IPS-18c (cell line): ENCODE results near the gene IL31.
"Not testable (repeated sequence)": the region's sequence is repeated elsewhere in the genome, so short reads cannot be mapped to it uniquely, and the experiment has no call there.

Experiments used
- H3K4me3 ChIP-seq: 2 replicates; pipeline ENCODE4 v1.7.0; 2013; ENCODE audit warnings: low read depth, mild to moderate bottlenecking, low read length, moderate library complexity; ENCODE audit not compliant: insufficient read depth
- H3K9me3 ChIP-seq: one replicate; pipeline ENCODE4 v1.6.1; 2013; ENCODE audit warnings: mild to moderate bottlenecking, low read length, moderate library complexity; ENCODE audit not compliant: control insufficient read depth, insufficient read depth

The IL31 gene

DNA sequence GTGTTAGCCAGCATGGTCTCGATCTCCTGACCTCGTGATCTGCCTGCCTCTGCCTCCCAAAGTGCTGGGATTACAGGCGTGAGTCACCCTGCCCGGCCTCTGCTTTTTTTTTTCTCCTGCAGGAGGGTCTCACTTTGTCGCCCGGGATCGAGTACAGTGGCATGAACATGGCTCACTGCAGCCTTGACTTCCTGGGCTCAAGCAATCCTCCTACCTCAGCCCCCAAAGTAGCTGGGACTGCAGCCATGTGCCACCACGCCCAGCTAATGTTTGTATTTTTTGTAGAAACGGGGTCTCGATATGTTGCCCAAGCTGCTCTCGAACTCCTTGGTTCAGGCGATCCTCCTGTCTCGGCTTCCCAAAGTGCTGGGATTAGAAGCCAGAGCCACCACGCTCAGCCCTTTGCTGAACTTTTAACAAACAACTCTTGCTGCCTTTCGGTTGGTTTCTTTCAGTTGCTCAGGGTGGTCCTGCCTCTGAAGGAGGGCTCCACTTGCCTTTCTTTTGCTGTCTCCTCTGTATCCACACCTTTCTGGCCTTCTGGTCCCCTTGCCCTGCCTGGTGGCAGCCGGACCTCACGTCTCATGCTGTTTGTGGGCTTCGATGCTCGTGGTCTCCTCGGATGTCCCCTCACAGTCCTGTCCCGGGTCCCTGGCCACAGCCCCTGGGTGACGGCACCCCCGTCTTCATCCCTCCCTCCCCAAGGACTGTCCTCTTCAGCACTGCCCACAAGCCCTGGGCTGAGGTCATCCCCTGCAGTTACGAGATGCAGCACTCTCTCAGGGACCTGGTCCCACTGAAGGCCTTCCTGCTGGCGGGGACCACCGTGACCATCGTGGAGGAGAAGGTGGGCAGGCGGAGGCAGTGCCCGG, 25.7 kb upstream of the IL31 start:
- H3K4me3 ChIP-seq = no peak overlapping the region
- no peaks in the 10 kb centered on the region for H3K9me3 ChIP-seq

DNA sequence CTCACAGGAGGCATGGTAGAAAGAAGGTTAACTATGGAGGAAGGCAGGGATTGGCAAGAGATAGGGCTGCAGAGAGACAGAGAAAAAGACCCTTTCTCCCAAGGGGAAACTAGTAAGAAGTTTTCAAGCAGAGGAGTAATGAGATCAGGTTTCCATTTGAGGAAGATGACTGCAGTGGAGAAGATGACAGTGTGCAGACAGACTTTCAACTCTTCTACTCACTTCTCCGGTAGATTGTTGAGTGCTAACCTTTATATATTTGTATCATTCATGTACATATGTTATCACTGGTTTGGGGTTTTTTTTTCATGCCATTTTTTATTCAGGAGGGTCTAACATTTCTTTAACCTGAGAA, 23.6 kb upstream of the IL31 start:
- no peaks in the 10 kb centered on the region for H3K9me3 ChIP-seq
- H3K4me3 ChIP-seq = no peak overlapping the region

DNA sequence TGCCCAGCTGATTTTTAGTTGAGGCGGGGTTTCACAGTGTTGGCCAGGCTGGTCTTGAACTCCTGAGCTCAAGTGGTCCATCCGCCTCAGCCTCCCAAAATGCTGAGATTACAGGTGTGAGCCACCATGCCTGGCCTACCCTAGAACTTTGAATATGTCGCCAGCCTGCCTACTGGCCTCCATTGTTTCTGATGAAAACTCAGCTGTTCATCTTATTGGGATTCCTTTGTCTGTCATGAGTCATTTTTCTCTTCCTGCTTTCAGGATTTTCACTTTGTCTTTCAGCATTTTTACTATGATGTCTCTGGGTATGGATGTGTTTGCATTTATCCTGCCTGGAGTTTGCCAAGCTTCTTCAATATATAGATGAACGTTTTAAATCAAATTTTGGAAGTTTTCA, 21.4 kb upstream of the IL31 start:
- Histone ChIP-seq H3K9me3 (no peaks in the 10 kb centered on the region), H3K4me3 (no peak overlapping the region)

DNA sequence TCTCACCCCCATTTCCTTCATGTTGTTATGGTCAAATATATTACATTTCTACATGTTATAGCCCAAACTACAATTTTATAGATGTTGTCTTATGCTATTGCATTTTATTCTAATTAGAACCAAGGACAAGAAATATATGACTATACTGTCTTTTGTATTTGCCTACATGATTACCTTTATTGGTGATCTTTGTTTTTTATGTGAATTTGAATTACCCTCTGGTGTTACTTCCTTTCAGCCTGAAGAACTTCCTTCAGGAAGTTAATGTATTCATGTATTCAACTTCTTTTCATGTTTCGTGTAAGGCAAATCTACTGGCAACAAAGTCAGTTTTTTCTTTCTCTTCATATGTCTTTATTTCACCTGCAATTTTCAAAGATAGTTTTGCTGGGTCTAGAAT, 20.8 kb upstream of the IL31 start:
- no peaks in the 10 kb centered on the region for H3K9me3 ChIP-seq

DNA sequence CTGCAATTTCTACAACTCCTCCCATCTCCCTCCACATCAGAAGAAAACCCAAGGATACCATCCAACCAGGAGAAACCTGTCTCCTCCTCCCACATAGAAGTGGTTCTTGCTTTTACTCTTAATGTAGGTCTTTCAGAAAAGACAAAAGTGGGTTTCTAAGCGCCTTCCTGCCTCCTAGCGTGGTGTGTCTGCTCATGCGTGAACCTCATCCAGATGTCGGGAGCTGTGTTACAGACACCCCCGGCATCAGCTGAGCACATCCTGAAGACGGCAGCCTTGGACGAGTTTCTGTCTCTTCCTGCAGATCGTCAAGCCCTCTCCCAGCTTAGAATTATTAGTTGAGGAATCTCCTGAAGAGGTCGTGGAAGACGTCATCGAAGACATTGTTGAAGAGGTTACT, 18.4 kb upstream of the IL31 start:
- no peaks in the 10 kb centered on the region for H3K9me3 ChIP-seq
- H3K4me3 ChIP-seq = no peak overlapping the region

More for the DNA sequence above, 20.8 kb upstream of the IL31 start:
- no peak overlapping the region for H3K4me3 ChIP-seq

DNA sequence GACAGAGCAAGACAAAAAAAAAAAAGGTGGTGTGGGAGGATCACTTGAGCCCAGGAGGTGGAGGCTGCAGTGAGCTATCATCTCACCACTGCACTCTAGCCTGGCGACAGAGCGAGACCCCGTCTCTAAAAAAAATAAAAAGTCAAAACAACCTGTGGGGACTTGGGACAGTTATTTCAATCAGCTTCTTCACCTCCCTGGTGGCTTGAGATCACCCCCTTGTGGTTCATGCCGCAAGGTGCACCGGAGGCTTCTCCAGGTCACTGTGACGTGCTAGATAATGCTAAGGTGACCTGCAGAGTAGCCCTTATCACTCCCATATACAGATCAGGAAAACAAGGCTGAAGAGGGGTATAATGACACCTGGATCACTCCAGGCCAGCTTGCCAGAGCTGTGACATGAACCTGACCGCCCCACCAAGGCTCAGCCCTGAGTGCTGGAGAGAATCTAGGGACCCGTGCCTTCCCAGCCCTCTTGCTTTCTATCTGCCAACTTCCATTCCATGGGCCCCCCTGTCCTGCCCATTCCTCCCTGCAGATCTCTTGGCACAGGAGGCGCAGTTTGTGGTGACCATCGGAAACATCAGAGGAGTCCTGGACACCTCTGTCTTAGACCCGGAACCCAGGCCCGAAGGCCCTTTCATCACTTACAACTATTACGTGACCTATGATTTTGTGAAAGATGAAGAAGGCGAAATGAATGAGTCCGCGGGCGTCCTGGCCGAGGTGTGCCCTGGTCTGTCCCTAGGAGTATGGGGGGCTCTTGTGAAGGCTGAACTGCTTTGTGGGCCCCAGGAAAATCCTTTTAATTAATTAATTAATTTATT, 17.0 kb upstream of the IL31 start:
- no peak overlapping the region for H3K4me3 ChIP-seq
- no peaks in the 10 kb centered on the region for H3K9me3 ChIP-seq

DNA sequence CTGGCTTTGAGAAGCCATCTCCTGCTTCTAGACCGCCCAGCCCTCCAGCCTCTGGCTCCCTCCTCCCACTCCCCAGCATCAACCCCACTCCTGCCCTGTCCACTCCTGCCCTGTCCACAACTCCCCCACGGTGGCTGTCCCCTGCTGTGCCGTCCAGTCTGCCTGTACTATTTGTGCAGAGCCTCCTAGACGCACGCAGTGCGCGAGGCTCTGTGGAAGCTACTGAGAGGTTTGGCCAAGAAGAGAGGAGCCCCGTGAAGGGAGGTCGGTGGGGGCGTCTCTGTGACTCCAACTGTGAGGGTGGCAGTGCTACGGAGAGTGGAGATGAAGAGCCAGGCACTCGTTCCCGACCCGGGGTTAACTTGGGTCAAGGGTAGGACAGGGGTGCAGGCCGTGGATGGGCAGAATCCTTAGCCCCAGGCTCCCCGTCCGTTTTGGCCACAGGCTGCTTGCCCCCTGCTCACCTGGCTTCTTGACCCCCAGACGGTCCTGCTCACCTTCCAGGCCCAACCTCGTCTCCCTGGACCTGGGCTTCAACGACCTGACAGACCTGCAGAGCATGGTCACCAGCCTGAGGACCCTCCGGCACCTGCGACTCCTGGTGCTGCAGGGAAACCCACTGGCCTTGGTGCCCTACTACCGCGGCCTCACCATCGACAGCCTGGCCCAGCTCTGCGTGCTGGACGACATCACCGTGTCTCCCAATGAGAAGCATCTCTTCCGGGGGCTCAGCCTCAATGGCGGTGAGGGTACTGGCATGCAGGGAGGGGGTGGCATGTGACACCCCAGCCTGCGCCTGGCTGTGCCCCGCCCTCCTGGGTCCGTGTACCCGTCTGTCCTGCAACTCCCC, 15.8 kb upstream of the IL31 start:
- no peak overlapping the region for H3K4me3 ChIP-seq
- no peaks in the 10 kb centered on the region for H3K9me3 ChIP-seq

DNA sequence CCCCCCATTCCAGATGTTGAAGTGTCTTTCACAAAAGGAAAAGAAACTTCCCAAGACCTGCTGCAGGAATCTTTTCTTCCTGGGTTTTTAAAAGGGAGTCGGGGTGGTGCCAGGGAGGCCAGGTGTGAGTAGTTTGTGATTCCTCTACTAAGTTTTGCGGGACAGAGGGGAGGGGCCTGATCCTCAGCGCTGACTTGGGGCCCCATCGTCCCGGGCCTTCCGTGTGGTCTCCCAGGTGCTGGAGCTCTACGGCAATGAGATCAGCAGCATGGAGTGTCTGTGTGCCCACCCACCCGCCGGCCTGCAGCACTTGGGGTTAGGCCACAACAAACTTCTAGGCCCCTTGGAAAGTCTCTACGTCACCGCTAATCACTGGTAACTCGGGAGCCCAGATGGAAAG, 13.4 kb upstream of the IL31 start:
- H3K9me3 ChIP-seq = no peaks in the 10 kb centered on the region
- no peak overlapping the region for H3K4me3 ChIP-seq

DNA sequence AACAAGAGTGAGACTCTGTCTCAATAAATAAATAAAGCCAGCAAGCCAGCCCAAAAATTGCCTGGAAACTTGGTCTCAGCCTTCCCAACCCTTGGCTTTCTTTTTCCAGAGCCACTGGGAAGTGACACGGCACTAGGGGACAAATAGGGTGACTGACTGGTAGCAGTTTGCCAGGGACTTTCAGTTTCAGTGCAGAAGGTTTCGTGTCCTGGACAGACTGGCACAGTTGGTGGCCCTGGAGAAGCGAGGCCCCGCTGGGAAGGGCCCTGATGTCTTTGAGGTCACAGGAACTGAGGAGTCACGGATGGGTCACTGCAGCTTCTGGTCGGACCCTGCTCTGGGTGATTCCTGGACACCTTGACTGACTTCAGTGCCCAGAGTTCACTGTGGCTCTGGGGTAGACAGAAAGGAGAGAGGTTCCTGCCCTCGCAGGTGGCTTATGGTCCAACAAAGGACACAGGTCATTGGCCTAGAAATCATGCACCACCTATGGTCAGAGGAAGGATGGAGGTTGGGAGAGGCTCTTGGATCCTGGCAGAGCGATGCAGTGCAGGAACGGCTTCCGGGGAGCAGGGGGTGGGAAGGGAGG, 11.6 kb upstream of the IL31 start:
- no peaks in the 10 kb centered on the region for H3K9me3 ChIP-seq
- no peak overlapping the region for H3K4me3 ChIP-seq

DNA sequence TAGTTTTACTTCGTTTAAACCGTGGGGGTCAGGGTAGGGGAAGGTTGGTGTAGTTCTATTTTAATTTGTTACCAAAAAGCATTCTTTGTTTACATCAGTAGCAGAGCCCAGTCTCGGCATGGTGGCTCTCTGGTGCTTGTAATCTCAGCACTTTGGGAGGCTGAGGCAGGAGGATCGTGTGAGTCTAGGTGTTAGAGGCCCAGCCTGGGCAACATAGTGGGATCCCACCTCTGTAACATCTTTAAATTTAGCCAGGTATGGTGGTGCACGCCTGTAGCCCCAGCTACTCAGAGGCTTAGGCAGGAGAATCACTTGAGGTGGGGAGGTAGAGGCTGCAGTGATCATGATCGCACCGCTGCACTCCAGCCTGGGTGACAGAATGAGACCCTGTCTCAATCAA, 11.1 kb upstream of the IL31 start:
- no peaks in the 10 kb centered on the region for H3K9me3 ChIP-seq
- H3K4me3 ChIP-seq = no peak overlapping the region

DNA sequence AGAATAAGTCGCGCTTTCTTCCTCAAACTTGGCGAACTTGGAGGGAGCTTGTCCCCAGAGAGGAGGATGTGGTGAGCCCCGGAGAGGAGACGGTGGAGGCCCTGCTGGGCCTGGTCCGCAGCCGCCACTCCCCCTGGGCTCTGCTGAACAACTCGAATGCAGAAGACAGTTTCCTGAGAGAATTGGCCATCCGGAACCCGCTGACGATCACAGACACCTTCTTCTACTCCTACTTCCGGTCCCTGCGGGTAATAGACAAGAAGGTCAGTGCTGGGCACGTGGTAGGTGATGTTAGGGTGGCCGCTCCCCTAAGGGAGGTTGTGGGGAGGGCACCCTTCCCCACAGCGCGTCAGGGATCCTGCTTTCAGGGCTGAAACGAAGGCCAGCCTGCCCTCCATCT, 10.5 kb upstream of the IL31 start:
- no peak overlapping the region for H3K4me3 ChIP-seq

DNA sequence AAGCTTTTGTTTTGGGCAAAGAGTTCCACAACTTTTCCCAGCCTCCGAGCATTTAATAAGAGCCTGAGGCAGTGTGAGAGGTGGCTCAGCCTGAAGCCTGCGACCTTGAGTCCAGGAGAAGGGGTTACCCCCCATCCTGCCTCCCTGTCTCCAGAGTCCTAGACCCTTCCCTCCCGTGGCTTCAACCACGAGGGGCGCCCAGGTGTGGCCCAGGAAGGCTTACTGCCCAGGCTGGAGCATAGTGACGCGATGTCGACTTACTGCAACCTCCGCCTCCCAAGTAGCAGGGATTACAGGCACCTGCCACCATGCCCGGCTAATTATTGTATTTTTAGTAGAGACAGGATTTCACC, 9.5 kb upstream of the IL31 start:
- Histone ChIP-seq H3K9me3 (no peaks in the 10 kb centered on the region), H3K4me3 (peak overlapping the region; percentile 58; the same call in 1 of the 2 replicates)

More for the DNA sequence above, 10.5 kb upstream of the IL31 start:
- no peaks in the 10 kb centered on the region for H3K9me3 ChIP-seq

DNA sequence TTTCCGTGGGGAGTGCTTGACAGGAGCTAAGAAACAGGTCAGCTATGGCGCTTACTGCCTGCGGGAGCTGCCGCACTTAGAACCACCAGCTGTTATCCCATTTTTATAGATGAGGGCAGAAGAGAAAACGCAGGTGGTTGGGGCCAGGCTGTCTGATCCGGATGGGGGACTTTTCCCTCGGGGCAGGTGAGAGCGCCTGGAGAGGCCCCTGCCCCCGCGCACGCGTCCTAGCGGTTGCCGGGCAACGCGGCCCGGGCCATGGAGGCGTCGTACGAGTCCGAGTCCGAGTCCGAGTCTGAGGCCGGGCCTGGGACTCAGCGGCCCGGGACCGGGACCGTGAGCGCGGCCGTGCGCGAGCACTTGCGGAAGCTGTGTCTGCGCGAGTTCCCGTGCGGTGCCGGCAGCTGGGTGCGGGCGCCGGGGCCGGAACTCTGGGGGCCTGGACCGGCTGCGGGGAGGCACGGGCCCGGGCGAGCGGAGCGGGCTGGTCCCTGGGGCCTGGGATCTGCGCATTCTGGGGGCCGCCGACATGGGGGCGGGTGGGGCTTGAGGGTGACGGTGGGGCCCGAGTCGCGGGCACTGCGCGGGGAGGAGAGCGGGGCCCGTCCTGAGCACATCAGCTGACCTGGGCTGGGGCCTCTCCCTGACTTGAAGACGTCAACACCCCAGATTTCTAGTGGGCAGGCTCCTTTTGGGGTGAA, 9.0 kb upstream of the IL31 start, which contains the start of gene LRRC43:
Gene LRRC43, plus strand, starts transcription at position 237 of the 701 bp plus-strand sequence. Its CDS starts 22 bp downstream, at position 259.
- Histone ChIP-seq H3K9me3 (no peaks in the 10 kb centered on the region), H3K4me3 (peak within 1 kb of the TSS; percentile 58)

DNA sequence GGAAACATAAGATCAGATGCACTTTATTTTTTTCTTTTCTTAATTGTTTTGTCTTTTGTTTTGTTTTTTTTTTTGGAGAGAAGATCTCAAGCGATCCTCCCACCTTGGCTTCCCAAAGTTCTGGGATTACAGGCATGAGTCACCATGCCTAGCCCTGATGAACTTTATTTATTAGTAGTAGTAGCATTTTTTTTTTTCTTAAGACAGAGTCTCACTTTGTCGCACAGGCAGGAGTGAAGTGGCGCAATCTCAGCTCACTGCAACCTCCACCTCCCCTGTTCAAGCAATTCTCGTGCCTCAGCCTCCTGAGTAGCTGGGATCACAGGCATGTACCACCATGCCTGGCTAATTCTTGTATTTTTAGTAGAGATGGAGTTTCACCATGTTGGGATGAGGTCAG, 2.5 kb upstream of the IL31 start:
- not testable (repeated sequence) for H3K4me3 ChIP-seq, H3K9me3 ChIP-seq

DNA sequence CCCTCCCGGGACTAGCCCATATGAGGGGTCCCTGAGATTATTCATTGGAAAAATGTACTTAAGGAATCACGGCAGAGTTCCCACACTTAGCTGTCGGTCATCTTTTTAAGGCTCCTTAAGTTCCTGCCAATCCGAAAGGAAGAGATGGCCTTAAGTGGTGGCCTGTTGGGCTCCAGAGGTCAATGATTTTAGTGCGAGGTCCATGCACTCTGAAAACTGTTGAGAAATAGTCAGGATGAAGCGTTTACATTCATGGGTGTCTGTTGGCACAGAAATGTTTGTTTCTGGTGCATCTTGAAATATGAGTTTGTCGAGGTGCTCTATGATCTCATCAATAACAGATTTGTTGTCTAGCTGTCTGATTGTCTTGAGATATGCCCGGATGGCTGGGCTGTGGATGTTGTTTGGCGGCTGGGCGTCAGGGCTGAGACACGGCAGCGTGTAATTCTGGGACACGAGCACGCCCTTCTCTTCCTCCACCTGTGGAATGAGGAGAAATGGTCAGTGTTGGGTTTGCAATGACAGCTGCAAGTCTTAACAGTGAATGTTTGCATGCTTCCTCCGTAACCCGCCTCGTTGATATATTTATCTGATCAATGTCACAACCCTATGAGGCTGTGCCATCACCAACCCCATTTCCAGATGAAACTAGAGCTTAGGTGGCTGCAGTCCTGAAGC, 1.6 kb downstream of the IL31 start:
- no peaks in the 10 kb centered on the region for H3K9me3 ChIP-seq
- H3K4me3 ChIP-seq = no peak overlapping the region

DNA sequence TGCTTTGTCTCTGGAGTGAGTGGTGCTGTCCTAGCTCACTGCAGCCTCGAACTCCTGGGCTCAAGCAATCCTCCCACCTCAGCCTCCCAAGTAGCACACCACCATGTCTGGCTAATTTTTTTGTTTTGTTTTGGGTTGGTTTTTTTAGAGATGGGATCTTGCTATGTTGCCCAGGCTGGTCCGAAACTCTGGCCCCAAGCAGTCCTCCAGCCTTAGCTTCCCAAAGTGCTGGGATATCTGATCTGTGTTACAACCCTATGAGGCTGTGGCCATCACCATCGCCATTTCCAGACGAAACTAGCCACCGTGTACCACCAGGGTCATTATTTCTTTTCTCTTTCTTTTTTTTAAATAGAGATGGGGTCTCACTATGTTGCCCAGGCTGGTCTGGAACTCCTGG, 2.6 kb downstream of the IL31 start:
- H3K4me3 ChIP-seq = no peak overlapping the region
- H3K9me3 ChIP-seq = no peaks in the 10 kb centered on the region
